Tongue (tissue), 2 donors: ENCODE results near the gene NME3. TPM values are rescaled to one million over a fixed set of nuclear protein-coding genes. Genes with fewer than 3 reads are reported as not detected.
"Not testable (repeated sequence)": the region's sequence is repeated elsewhere in the genome, so short reads cannot be mapped to it uniquely, and the experiment has no call there.

Experiments used
- DNase-seq: peaks from one replicate; pipeline ENCODE4 v3.0.0-alpha.2; 2015
- total RNA-seq: library from RNA; depleted of rRNA; stranded (reverse); fragments of >200 nt; gene quantifications from one replicate; pipeline ENCODE4 v1.2.3, GENCODE V29; 2014

The NME3 gene
- total RNA-seq, result 29.6 TPM

DNA sequence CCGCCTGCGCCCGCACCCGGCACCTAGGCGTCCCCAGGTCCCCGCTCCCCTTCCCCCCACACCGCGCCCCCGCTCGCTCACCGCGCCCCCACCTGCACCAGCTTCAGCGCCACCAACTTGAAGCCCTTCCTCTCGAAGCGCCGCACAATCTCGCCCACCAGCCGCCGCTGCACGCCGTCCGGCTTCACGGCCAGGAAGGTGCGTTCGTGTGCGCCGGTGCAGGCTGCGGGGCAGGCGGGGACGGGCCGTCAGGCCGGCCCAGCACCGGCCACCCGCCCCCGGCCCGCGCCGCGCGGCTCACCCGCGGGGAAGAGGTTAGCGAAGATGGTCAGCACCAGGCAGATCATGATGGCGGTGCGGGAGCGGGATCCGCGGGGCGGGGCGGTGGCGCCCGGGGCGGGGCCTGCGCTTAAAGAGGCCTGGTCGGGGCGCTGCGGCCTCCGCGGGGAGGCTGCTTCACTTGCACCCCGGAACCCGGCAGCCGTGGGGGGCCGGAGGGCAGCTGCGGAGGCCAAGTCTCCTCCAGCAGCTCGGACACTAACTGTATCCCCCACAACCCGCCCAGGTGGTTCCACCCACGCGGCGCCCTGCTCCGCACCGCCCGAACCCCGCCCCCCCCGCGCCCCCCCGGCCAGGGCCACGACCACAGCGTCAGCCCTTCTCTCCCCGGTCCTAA, at the start of gene NME3:
Gene NME3 (minus strand): TSS at position 356 of the 676 bp plus-strand sequence. CDS start 9 bp downstream, at position 347.
- peak; percentile 80 for DNase-seq

DNA sequence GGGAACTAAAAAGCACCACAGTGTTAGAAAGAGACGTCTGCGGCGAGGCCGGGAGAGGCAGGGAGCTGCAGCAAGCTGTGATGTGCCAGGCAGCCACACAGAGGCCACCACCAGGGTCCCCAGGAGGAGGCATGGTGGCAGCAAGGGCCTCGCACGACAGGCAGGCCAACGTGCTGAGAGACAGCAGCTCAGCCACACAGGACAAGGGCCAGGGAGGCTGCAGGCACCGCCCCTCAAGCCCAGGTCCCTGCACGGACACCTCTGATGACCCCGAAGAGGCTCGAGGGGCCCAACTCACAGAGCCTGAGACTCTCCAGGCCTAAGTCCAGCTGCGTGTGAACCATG, 49.6 kb upstream of the NME3 start:
- no peak for DNase-seq

DNA sequence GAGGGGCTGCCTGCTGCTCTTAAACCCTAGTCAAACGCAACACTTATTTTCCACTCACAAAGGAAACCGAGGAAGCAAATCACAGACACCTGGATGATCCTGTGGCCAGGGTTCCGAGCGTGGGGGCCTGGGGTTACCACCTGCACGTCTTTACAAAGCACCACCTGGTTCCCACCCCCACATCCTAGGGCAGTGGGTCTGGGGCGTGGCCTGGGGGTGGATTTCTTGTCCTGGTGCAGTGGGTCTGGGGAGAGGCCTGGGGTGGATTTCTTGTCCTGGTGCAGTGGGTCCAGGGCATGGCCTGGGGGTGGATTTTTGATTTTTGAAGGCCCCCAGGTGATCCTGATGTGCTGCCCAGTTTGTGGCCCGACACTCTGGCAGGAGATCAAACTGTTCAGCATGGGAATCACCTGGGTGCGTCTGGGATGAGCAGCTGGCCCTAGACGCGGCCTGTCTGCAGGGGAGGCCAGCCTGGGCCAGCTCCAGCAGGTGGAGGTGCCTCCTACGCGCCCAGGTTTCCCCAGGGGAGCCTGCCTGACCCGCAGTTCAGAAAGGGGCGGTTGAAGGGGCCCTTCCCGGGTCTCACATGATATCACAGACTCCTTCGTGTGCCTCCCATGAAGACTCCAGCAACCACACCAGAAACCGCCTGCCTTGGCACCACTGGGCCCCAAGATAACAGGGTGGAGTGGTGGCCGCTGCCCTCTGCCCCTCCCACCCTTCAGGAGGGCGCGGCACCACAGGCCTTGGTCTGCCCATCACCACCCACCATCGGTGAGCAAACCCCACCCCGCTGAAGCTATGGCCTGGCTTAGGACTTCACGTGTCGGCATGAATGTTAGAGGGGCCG, 49.0 kb upstream of the NME3 start:
- peak; percentile 2 for DNase-seq

DNA sequence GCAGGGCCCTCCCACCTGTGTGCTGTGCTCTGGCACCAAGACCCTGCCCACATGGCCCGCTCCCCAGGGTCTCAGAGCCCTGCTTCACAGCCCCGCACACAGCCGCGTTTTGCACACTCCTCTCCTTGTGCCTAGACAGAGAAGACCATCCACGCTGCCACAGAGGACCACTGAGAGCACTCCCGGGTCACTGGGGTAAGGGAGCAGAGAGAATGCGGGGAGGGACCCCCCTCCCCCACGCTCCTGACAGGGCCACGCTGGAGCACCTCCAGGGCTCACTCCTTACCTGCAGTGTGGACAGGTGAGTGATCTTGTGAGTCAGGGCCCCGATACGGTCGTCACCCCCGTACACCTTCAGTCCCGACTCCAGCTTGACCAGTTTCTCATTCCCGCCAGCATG, 48.3 kb upstream of the NME3 start:
- DNase-seq, result no peak

DNA sequence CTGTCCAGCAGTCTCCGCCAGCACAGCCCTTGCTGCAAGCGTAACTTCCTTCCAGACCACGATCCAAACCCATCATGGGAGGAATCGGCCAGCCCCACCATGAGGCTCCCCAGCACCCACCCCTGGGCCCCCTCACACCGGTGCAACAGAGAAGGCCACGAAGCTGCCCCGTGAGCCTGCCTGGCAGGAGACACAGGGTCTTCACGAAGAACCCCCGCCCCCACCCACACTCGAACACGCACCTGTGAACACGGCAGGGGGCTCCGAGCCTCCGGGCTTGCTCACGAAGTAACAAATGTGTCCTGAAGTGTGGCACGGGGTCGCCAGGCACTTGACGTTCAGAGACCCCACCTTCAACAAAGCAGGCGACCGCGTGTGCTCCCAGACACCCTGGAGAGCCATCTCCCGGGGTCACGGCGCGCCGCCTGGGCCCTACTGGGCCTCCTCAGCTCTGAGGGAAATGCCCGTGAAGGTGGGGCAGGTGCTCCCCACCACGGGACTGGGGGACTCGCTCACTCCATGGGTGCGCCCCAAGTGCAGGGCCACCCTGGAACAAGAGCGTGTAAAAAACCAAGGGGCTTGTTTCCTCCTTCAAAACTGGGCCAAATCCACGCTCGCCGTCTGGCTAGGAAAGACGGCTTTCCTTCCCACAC, 47.7 kb upstream of the NME3 start:
- DNase-seq, result no peak

DNA sequence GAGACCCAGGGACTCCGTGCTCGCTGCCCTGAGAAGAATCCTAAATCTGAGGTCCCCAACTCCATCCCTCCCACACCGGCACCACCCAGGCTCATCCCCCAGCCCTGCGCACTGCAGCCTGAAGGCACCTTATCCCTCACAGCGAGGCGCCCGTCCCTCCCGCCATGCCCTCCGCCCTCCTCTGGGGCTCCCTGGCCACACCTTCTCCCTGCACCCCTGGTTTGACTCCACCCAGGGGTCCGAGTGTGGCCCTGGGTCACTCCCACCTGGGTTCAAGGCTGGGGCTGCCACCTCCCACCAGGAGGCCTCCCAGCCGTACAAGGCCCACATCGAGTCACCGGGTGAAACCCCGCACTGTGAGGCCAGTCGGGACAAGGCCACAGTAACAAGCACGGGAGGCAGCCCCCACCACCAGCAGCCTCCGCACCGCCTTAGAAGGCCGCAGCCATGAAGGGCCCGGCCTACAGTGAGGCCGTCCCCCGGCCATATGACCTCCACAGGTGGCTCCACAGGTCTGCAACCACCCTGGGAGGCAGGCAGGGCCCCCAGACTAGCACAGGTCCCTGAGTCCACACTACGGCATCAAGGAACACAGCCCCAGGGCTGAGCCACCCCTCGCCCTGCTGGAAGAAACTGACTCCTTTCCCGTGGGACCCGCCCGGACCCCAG, 47.0 kb upstream of the NME3 start:
- DNase-seq, result no peak

DNA sequence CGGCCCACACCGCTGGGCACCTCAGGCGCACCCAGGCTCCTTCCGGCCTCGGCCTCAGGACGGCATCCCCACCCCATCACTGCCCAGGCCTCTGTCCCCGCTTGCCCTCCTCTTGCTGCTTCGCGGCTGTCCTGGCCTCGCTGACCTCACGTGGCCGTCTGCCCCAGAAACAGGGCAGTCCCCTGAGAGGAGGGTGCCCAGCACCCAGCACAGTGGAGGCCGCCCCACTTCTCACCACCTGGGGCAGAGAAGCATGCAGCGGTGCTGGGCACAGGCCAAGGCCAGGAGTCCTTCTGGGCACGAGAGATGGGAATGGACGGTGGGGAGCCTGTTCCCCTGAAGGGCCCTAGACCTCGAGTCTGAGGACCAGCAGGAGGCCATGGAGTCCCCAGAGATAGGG, 46.4 kb upstream of the NME3 start:
- DNase-seq, result no peak

DNA sequence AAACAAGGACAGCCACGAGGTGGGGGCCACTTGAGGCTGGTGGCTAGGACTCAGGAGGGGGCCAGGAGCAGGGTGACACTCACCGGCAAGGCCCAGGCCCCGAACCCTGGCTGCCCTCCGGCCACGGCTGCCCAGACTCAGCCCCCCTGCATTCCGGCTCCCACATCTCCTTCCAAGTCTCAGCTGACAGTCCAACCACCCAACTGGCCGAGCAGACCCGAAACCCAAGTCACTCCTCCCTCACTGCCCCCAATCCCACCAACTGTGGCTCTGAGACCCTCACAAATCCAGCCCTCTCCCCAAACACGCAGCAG, 45.9 kb upstream of the NME3 start:
- no peak for DNase-seq

DNA sequence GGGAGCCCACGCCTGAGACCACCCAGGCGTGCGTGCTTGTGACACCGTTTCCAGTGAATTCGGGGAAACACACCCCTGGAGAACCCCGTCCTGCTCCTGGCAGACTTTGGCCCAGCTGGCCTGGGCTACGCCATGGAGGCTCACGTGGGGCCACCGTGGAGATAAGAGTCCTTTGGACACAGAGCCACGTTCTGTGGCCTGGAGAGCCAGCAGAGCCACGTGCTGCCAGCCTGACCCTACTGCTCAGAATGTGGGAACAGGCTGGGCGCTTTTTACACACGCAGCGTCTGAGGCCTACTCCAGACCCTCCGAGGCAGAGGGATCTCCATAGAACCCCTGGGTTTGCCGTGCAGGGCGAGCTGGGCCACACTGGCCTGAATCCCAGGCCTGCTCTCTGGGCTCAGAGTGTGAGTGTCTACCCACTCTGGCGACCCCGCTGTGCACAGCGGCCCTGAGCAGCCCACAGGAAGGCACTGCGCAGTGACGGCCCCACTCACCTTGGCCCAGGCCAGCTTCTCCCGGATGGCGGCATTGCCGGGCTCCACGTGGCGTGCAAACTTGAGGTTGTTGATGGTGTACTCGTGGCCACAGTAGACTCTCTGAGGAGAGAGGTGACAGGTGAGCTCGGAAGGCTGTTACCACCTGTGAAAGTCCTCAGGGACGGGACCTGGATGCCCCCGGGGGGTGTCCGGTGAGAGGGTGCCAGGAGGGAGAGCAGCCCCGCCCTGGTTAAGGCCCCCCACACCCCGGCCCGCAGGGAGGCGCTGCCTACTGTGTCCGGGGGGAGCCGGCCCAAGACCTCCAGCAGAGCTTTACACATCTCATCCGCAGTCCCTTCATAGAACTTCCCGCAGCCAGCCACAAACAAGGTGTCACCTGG, 45.3 kb upstream of the NME3 start:
- no peak for DNase-seq

DNA sequence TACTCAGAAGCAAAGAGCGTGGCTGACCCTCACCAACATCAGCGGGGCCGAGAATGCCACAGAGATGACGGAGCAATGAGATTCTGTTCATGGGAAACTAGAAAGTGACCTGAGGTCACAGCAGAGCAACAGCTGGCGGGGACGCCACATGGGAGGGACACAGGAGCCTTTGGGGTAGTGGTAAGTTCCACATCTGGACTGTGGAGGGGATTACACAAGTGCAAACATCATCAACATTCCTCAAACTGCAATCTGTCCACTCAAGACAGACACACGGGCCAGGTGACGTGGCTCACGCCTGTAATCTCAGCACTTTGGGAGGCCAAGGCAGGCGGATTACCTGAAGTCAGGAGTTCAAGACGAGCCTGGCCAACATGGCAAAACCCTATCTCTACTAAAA, 44.1 kb upstream of the NME3 start:
- DNase-seq, result peak; percentile 64

DNA sequence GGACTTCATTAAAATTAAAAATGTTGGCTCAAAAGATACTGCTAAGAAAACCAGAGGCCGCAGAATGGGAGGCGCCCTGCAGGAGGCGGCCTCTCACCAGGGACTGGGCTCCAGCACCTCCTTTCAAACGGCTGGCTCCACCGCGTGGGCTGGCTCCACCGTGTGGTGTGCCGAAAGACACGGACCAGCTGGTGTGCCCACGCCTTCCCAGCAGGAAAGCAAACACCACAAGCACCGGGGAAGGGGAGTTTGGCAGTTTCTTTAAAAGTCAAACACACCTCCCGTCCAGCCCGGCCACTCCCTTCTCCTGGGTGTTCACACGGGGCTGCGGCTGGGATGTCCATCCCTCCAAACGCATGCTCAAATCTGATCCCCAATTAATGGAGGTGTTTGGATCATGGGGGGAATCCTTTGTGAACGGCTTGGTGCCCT, 41.4 kb upstream of the NME3 start:
- DNase-seq, result peak; percentile 92

DNA sequence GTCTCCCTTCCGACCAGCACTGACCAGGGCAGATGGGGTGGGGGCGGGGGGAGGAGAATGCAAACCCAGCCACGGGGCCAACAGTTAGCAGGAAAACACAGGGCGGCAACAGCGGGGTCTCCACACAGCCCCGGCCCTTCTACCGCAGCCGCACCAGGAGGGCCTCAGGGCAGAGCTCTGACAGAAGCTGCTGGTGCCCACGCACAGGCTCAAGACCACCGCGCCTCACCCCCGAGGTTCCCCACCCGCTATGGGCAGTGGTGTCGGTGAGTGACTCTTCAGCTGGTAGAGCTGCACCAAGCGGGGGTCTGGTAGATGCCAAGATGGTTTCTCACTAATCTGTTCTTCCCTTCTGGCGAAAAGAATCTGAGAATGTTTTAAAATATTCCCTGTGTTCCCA, 39.2 kb upstream of the NME3 start:
- no peak for DNase-seq

DNA sequence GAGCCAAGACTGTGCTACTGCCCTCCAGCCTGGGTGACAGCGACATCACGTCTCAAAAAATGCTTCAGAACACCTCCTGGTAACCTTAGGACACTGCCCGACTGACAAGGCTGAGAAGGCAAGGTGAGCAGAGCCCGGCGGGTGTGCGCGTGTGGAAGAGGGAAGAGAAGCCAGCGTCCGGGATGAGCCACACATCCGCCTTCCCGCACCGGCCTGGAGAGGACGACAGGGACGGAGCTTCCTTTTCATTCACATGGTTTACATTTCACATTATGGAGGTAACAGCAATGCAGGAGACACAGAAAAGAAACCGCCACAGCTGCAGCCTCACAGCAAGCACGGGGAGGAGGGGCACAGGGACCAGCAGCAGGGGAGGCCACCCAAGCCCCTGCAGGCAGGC, 38.8 kb upstream of the NME3 start:
- no peak for DNase-seq

DNA sequence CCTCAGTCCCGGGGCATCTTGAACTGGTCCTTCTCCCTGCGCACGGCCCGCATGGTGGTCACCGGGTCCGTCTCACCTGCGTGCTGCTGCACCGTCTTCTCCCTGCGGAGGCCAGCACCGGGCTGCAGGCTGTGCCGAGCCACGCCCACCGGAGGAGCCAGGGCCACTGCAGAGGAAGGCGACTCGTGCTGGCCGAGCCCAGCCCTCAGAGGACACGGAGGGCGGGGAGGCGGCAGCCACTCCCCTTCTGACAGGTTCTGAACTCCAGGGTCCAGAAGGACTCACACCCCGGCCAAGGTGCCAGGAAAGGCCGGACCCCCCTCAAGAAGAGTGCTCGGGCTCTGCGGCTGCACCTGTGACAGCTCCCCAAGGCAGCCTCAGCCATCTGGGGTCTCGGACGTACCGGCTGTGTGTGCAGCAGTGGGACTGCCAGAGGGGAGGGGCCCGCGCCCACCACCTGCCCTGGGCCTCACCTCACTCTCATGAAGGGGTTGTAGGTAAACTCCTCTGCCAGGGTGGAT, 38.0 kb upstream of the NME3 start:
- DNase-seq, result no peak

DNA sequence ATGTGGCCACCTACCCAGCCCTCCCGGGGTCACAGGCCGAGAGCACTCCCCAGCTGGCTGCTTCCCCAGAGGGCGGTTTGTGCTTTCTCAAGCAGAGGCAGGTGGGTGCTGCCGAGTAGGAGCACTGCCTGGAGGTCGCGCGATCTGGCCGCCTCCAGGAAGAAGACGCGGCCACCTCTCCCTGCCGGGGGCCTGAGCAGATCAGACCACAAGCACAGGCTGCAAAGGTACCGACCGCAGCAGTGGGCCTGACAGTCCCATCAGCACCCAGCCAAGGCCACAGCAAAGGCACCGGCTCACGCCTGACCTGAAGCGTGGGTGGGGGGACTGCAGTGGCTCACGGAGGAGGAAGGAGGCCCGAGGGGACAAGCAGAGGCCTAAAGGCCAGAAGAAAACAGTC, 37.3 kb upstream of the NME3 start:
- DNase-seq, result no peak

DNA sequence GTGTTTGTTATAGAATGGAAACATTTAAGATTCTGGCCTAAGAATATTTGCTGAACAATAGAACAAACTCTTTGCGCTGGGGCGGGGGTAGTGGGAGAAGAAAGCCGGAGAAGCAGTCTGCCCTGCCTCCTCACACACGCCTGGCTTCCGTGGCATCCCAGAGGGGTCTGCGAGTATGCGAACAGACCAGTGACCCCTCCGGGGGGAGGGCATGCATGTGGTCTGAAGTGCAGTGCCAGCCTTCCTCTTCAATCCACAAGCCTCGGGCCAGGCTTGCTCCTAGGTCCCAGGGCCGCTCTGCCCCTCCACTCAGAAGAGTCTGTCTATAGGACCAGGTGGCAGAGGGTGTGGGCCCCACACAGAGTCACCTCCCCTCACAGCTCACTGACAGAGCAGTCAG, 36.3 kb upstream of the NME3 start:
- DNase-seq, result no peak

DNA sequence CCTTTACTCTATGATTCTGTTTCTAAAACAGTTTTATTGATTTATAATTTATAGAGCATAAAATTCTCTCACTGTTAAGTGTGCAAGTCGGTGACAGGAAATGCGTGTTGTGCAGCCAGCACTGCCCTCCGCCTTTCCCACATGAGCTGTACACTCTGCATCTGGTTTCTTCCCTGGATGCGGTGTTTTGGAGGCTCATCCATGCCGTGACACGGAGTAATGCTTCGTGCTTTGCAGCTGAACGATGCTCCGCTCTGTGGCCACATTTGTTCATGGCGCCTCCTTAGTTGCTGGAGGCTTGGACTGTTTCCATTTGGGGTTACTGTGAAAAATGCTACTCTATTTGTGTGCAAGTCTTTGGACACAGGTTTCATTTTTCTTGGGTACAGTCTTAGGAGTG, 29.4 kb upstream of the NME3 start:
- no peak for DNase-seq

DNA sequence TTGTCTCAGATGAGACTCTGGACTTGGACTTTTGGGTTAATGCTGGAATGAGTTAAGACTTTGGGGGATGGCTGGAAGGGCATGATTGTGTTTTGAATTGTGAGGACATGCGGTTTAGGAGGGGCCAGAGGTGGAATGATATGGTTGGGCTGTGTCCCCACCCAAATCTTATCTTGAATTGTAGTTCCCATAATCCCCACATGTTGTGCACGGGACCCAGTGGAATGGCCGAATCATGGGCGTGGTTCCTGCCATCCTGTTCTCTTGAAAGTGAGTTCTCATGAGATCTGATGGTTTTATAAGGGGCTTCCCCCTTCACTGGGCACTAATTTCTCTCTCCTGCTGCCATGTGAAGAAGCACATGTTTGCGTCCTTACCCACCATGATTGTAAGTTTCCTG, 27.9 kb upstream of the NME3 start:
- DNase-seq, result not testable (repeated sequence)

DNA sequence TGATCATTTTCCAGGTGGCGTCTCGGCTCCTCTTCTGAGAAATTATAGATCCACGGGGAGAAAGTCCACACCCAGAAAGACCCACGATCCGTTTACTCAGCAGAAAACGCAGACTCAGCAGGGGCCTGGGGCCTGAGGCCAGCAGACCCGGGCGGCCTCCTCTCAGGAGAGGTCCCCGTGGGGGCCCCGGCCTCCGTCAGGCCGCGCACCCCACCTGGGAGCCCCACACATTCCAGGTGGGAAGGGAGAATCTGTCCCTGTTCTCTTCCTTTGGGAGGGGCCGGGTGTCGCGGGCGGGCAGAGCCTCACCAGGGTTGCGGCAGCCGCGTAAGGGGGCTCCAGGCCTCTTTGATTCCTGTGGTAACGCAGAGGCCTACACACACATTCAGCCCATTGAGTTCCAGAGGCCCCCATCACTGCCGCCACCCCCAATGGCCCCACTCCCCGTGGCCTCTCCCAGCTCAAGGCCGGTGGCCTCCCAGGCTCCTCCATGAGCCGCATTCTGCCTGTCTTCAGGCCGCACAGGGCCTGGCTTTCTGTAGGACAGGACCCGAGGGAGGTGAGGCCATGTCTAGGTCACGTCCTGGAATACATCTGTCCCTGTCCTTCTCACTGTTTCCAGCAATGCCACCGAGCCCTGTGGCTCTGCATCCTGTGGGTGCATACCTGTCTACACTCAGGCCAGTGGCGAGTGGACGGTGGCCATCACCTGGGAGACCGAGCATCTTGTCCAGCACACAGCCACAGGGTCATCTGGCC, 23.7 kb upstream of the NME3 start:
- no peak for DNase-seq

DNA sequence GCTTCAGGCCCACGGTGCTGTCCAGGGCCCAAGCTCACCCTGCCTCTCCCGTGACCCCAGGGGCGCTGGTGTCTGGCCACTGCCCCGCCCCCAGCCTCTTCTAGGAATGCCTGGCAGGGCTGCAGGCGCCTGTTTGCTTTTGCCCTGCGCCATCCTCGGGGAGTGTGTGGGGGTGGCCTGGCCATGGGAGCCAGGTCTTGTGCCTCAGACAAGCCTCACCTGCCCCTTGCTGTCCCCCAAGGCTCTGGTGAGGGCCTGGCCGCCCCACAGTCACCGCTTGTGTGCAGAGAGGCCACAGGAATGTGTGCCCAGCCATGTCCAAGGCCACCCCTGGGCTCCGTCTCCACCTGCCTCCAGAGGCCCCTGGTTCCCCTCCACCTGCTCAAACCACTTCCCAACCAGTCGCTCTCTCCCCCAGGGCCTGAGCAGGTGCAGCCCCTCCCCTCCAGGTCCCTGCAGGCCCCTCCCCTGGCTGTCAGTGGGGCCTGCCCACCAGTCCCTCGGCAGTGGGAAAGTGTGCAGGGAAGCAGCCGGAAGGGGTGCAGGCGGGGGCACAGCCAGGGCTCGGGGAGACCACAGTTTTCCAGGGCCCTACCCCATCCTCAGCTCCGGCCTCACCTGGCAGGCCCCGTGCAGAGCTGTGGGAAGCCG, 23.0 kb upstream of the NME3 start:
- no peak for DNase-seq
